Psoas muscle (tissue), 8 donors: ENCODE measurements around the gene MAU2. TPM values are rescaled to one million over a fixed set of nuclear protein-coding genes. Genes with fewer than 3 reads are reported as not detected.

Experiments
- ATAC-seq, 4 donors: fragments of 200-7000 bp; cut with Tn5 transposase; one replicate each; pipeline ENCODE4 v1.9.1; 2020; ENCODE audit warnings: moderate library complexity in 3 of 4, mild to moderate bottlenecking in 2 of 4
- DNase-seq, 2 donors: peaks; one replicate each; pipeline ENCODE4 v3.0.0-alpha.2; 2020
- H3K27ac ChIP-seq: fragments of 200-600 bp; one replicate; pipeline ENCODE4 v1.8.0; 2022
- H3K27me3 ChIP-seq, 3 donors: fragments of 200-600 bp in 1 of 3; one replicate each; pipeline versions ENCODE4 v1.6.1 to v1.8.0; 2013 to 2022; ENCODE audit warnings: low read length in 2 of 3, mild to moderate bottlenecking in 2 of 3, moderate library complexity in 1 of 3; ENCODE audit not compliant: insufficient read depth in 3 of 3
- H3K36me3 ChIP-seq, 2 donors: fragments of 200-600 bp in 1 of 2; one replicate each; pipeline versions ENCODE4 v1.6.1 to v1.8.0; 2013 to 2022; ENCODE audit warnings: low read depth in 1 of 2, mild to moderate bottlenecking in 1 of 2, moderate library complexity in 1 of 2; ENCODE audit not compliant: insufficient read depth in 1 of 2
- H3K4me1 ChIP-seq: fragments of 200-600 bp; one replicate; pipeline ENCODE4 v1.8.0; 2022
- H3K4me3 ChIP-seq: fragments of 200-600 bp; one replicate; pipeline ENCODE4 v1.8.0; 2022; ENCODE audit warnings: mild to moderate bottlenecking
- H3K9me3 ChIP-seq: fragments of 200-600 bp; one replicate; pipeline ENCODE4 v1.8.0; 2022
- WGBS, 3 donors: extraction: QIAGEN DNeasy Blood & Tissue Kit; methylation state at CpG; one replicate each; pipeline versions ENCODE4 v1.1.6 to v1.1.7; 2013; 5-methylcytosine and 5-hydroxymethylcytosine counted together
- intact Hi-C, 2 donors: fragments of 100-400 bp; cut with DNase I; formaldehyde crosslinking; loops; one replicate each; pipeline versions ENCODE4 v1.11.0 to v1.14.2; 2022
- polyA plus RNA-seq, 3 donors: library from polyadenylated mRNA; stranded (reverse); fragments of 200-250 nt; gene quantifications; one replicate each; pipeline ENCODE4 v1.2.3, GENCODE V29; 2013
- total RNA-seq, 4 donors: library from RNA; stranded (reverse); fragmentation: NEBNext Ultra II Directional in 2 of 4; extraction: Animal tissue kit (Norgen Biotek cat#: 25700) in 2 of 4; gene quantifications; one replicate each; pipeline versions ENCODE4 v1.2.1 to v1.2.4, GENCODE V29; 2021 to 2023
- TF ChIP-seq, protein P1 (sequence below): fragments of 200-600 bp; IDR thresholded peaks from one replicate; pipeline ENCODE4 v1.8.0; 2022; ENCODE audit warnings: antibody characterized with exemption
- donor health status: healthy with polysubstance abuse.
- donor health status: DM: no; HTN: no; CAD: no; lungs with moderate emphysema.
- donor health status: Bipolar disorder and iron deficiency.
- donor health status: healthy.
- donor health status: DM: yes; HTN: yes; CAD: no.
- donor health status: DM: no; HTN: no; CAD: no.
- donor health status: DM: no; HTN: no; CAD: no.
- donor health status: DM: yes; HTN: yes; CAD: no.

The MAU2 gene
- total and polyA plus RNA-seq, 7 donors = 12.3 to 55.1 (median 26.2) TPM

DNA sequence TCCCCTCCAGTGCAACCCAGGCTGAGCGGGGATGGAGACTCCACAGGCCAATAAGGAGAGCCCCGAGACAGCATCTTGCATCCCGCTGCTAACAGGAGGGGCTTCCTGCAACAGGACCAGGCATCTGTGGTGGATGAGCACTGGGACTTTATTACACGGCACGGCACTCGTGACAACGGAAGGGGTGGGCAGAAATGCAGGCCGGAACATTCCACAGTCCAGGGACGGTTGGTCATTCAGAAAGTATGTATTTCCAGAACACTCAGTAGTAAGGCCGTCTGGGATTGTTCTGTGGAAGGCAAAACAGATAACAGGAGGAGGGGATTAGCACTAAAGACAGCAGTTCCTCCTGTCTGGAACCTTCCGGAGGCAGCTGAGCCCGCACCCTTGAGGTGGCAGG is 44.2 kb upstream of the MAU2 start:
- no peak overlapping the region for H3K4me3 ChIP-seq
- intact Hi-C loops = no loop called here
- H3K9me3 ChIP-seq = no peaks in the 10 kb centered on the region
- DNase-seq = no peak
- H3K36me3 ChIP-seq = peaks cover 0 to 50% of the 10 kb centered on the region in 2 donors
- TF ChIP-seq, protein P1, sequence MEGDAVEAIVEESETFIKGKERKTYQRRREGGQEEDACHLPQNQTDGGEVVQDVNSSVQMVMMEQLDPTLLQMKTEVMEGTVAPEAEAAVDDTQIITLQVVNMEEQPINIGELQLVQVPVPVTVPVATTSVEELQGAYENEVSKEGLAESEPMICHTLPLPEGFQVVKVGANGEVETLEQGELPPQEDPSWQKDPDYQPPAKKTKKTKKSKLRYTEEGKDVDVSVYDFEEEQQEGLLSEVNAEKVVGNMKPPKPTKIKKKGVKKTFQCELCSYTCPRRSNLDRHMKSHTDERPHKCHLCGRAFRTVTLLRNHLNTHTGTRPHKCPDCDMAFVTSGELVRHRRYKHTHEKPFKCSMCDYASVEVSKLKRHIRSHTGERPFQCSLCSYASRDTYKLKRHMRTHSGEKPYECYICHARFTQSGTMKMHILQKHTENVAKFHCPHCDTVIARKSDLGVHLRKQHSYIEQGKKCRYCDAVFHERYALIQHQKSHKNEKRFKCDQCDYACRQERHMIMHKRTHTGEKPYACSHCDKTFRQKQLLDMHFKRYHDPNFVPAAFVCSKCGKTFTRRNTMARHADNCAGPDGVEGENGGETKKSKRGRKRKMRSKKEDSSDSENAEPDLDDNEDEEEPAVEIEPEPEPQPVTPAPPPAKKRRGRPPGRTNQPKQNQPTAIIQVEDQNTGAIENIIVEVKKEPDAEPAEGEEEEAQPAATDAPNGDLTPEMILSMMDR = no peak
- ATAC-seq = no peak
- no peaks in the 10 kb centered on the region for H3K4me1 ChIP-seq
- H3K27me3 ChIP-seq = peaks cover 0 to 12% (median 5%) of the 10 kb centered on the region in 3 donors
- no peak overlapping the region for H3K27ac ChIP-seq
- WGBS, 3 donors = 85 to 92% (median 90%) methylated on average over 12 of the region's 12 CpGs

DNA sequence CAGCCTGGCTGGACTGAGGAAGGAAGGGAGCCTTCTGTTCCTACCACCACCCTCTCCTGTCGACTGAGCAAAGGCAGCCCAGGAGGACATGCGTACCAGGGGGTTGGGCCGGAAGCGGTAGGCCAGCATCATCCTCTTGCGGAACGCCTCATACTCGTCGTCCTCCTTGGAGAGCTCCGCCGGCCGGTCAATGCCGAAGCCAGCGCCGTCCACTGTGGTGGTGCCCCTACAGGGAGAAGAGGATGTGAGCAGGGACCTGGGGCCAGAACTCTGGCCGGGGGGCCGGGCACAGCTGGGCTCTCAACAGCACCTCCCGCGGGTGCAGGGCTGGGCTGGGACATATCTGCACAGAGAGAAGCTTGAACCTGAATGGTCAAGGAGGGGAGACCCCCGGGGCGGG is 43.8 kb upstream of the MAU2 start:
- TF ChIP-seq, protein P1 = no peak
- no peak overlapping the region for H3K4me3 ChIP-seq
- no peak overlapping the region for H3K27ac ChIP-seq
- ATAC-seq (no peak), DNase-seq (no peak)
- H3K27me3 ChIP-seq = peaks cover 0 to 12% (median 5%) of the 10 kb centered on the region in 3 donors
- intact Hi-C loops = no loop called here
- H3K4me1 ChIP-seq = no peaks in the 10 kb centered on the region
- peaks cover 0 to 55% of the 10 kb centered on the region in 2 donors for H3K36me3 ChIP-seq
- H3K9me3 ChIP-seq = no peaks in the 10 kb centered on the region
- WGBS, 3 donors = 94 to 95% (median 94%) methylated on average over 12 to 20 of the region's 20 CpGs

DNA sequence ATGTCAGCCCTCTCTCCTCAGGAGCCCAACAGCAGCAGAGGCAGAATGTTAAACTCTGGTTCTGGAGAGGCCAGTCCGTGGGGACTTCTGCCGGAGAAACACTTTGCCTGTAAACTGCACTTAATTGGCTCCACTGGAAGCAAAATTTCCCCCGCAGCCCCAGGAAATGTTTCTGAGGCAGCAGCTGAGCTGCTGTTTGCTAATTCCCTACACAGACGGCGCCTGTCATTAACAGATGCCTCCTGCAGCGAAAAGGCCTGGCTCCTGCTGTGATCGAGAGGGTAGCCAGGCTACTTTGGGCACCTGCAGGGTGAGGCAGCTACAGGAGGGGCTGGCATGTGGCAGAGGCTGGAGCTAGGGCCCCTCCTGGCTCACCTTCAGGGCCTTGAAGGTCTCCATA is 42.3 kb upstream of the MAU2 start:
- WGBS, 3 donors = 90 to 94% (median 91%) methylated on average over 7 of the region's 7 CpGs
- TF ChIP-seq, protein P1 = no peak
- DNase-seq (no peak), ATAC-seq (no peak)
- H3K4me1 ChIP-seq = no peaks in the 10 kb centered on the region
- peaks cover 0 to 8% (median 4%) of the 10 kb centered on the region in 3 donors for H3K27me3 ChIP-seq
- H3K4me3 ChIP-seq = no peak overlapping the region
- peaks cover 0 to 63% of the 10 kb centered on the region in 2 donors for H3K36me3 ChIP-seq
- H3K27ac ChIP-seq = no peak overlapping the region
- H3K9me3 ChIP-seq = no peaks in the 10 kb centered on the region
- intact Hi-C loops = no loop called here

DNA sequence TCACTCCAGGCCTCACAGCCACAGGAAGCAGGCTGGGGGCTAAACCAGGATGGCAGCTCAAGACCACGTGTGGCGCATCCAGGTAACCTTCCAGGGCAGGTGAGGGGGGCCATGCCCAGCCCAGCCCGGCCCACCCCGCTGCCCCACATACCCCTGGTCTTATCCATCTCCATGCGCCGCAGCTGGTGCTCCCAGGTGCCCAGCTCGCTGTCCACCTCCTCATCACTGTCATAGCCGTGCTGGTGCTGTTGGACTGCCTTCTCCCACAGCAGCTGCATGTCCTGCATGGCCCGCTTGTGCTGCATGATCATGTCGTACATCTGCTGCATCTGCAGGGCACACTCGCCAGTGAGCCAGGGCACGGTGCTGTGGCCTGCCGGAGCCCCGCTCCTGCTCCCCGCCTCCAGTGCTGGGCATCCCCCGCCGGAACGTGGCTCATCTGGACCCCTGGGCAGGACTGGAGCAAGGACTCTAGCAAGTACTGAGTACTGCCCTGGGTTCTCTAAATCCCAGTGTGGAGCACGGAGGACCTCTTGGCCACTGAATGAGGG is 41.5 kb upstream of the MAU2 start:
- ATAC-seq = no peak
- Histone ChIP-seq H3K4me1 (no peaks in the 10 kb centered on the region), H3K4me3 (no peak overlapping the region), H3K9me3 (no peaks in the 10 kb centered on the region), H3K36me3 (peaks cover 0 to 72% of the 10 kb centered on the region in 2 donors), H3K27ac (no peak overlapping the region), H3K27me3 (no peaks in the 10 kb centered on the region)
- WGBS, 3 donors = 92 to 95% (median 93%) methylated on average over 18 to 19 of the region's 19 CpGs
- TF ChIP-seq, protein P1 = no peak
- intact Hi-C loops = no loop called here
- DNase-seq = no peak

DNA sequence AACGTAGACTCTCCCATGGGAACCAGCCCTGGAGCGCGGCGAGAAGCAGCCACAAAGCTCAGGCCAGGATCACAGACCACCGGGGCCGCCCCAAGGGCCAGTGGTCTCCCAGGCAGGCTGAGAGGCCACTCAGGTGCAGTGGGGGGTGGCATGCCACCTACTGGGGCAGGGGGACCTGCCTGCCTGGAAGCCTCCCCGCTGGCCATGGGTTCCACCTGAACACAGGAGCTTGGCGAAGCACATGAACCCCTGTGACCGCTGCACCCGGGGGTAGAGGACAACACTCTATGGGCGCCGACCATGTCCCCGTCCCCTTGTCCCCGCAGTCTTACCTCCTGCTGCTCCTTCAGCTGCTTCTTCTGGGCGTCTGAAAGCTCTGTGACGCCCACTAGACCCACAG is 40.8 kb upstream of the MAU2 start:
- intact Hi-C loops = no loop called here
- Histone ChIP-seq H3K36me3 (peaks cover 0 to 77% of the 10 kb centered on the region in 2 donors), H3K9me3 (no peaks in the 10 kb centered on the region), H3K4me1 (no peaks in the 10 kb centered on the region), H3K4me3 (no peak overlapping the region), H3K27ac (no peak overlapping the region), H3K27me3 (no peaks in the 10 kb centered on the region)
- 91 to 98% (median 95%) methylated on average over 15 to 16 of the region's 16 CpGs for WGBS, 3 donors
- TF ChIP-seq, protein P1 = no peak
- no peak for ATAC-seq
- no peak for DNase-seq
